Measurements from ENCODE around the gene C12orf57.

Gene C12orf57

GRCh38 chr12:6927379-6928021, 16.3 kb upstream of the C12orf57 start, which contains the start of gene ATN1:
Gene ATN1 (plus strand): TSS chr12:6927959. CDS start chr12:6934002, 6,043 bp downstream.
- Mint-ChIP-seq H3K27me3 (ENCODE audit: low read depth) (no peaks in the 10 kb centered on the region), H3K4me1 (ENCODE audit: low read depth) (peaks cover 54% of the 10 kb centered on the region), H3K9me3 (no peaks in the 10 kb centered on the region), H3K4me3 (peak within 1 kb of the TSS; percentile 88), H3K27ac (peak within 1 kb of the TSS; percentile 90), H3K36me3 (ENCODE audit: low read depth) (peaks cover 16% of the 10 kb centered on the region)

GRCh38 chr12:6928022-6928702, 15.7 kb upstream of the C12orf57 start:
- H3K9me3 Mint-ChIP-seq = no peaks in the 10 kb centered on the region
- peaks cover 14% of the 10 kb centered on the region for H3K36me3 Mint-ChIP-seq (ENCODE audit: low read depth)
- H3K4me3 Mint-ChIP-seq = peak overlapping the region; percentile 87
- peak overlapping the region; percentile 72 for H3K27ac Mint-ChIP-seq
- peaks cover 59% of the 10 kb centered on the region for H3K4me1 Mint-ChIP-seq (ENCODE audit: low read depth)
- H3K27me3 Mint-ChIP-seq (ENCODE audit: low read depth) = no peaks in the 10 kb centered on the region

GRCh38 chr12:6928703-6929407, 15.0 kb upstream of the C12orf57 start:
- H3K27ac Mint-ChIP-seq = peak overlapping the region; percentile 72
- H3K36me3 Mint-ChIP-seq (ENCODE audit: low read depth) = peaks cover 17% of the 10 kb centered on the region
- no peaks in the 10 kb centered on the region for H3K9me3 Mint-ChIP-seq
- peak overlapping the region; percentile 87 for H3K4me3 Mint-ChIP-seq
- H3K4me1 Mint-ChIP-seq (ENCODE audit: low read depth) = peaks cover 59% of the 10 kb centered on the region
- no peaks in the 10 kb centered on the region for H3K27me3 Mint-ChIP-seq (ENCODE audit: low read depth)

- no peaks in the 10 kb centered on the region for H3K27me3 Mint-ChIP-seq (ENCODE audit: low read depth)
- peaks cover 20% of the 10 kb centered on the region for H3K36me3 Mint-ChIP-seq (ENCODE audit: low read depth)
- peak overlapping the region; percentile 87 for H3K4me3 Mint-ChIP-seq
- peaks cover 54% of the 10 kb centered on the region for H3K4me1 Mint-ChIP-seq (ENCODE audit: low read depth)
- H3K27ac Mint-ChIP-seq = peak overlapping the region; percentile 72
- H3K9me3 Mint-ChIP-seq = no peaks in the 10 kb centered on the region
Observed at GRCh38 chr12:6929466-6930452, 14.1 kb upstream of the C12orf57 start.

GRCh38 chr12:6932766-6933165, 11.1 kb upstream of the C12orf57 start:
- Mint-ChIP-seq H3K9me3 (no peaks in the 10 kb centered on the region), H3K27ac (peak overlapping the region; percentile 85), H3K4me3 (peak overlapping the region; percentile 45), H3K36me3 (ENCODE audit: low read depth) (peaks cover 31% of the 10 kb centered on the region), H3K4me1 (ENCODE audit: low read depth) (peaks cover 53% of the 10 kb centered on the region), H3K27me3 (ENCODE audit: low read depth) (no peaks in the 10 kb centered on the region)

GRCh38 chr12:6934110-6934509, 9.7 kb upstream of the C12orf57 start:
- peaks cover 36% of the 10 kb centered on the region for H3K36me3 Mint-ChIP-seq (ENCODE audit: low read depth)
- peak overlapping the region; percentile 18 for H3K27ac Mint-ChIP-seq
- no peaks in the 10 kb centered on the region for H3K27me3 Mint-ChIP-seq (ENCODE audit: low read depth)
- peaks cover 52% of the 10 kb centered on the region for H3K4me1 Mint-ChIP-seq (ENCODE audit: low read depth)
- no peak overlapping the region for H3K4me3 Mint-ChIP-seq
- no peaks in the 10 kb centered on the region for H3K9me3 Mint-ChIP-seq

GRCh38 chr12:6935371-6936193, 8.2 kb upstream of the C12orf57 start:
- peaks cover 41% of the 10 kb centered on the region for H3K4me1 Mint-ChIP-seq (ENCODE audit: low read depth)
- H3K36me3 Mint-ChIP-seq (ENCODE audit: low read depth) = peaks cover 37% of the 10 kb centered on the region

GRCh38 chr12:6936194-6936635, 7.6 kb upstream of the C12orf57 start:
- no peaks in the 10 kb centered on the region for H3K27me3 Mint-ChIP-seq (ENCODE audit: low read depth)
- H3K27ac Mint-ChIP-seq = peak overlapping the region; percentile 93
- H3K4me3 Mint-ChIP-seq = peak overlapping the region; percentile 85
- H3K4me1 Mint-ChIP-seq (ENCODE audit: low read depth) = peaks cover 36% of the 10 kb centered on the region
- H3K9me3 Mint-ChIP-seq = no peaks in the 10 kb centered on the region
- peaks cover 37% of the 10 kb centered on the region for H3K36me3 Mint-ChIP-seq (ENCODE audit: low read depth)

More at GRCh38 chr12:6935371-6936193, 8.2 kb upstream of the C12orf57 start:
- Mint-ChIP-seq H3K27me3 (ENCODE audit: low read depth) (no peaks in the 10 kb centered on the region), H3K9me3 (no peaks in the 10 kb centered on the region), H3K27ac (peak overlapping the region; percentile 93), H3K4me3 (peak overlapping the region; percentile 15)

- Mint-ChIP-seq H3K4me1 (ENCODE audit: low read depth) (peaks cover 36% of the 10 kb centered on the region), H3K27me3 (ENCODE audit: low read depth) (no peaks in the 10 kb centered on the region), H3K9me3 (no peaks in the 10 kb centered on the region), H3K27ac (peak overlapping the region; percentile 93), H3K4me3 (peak overlapping the region; percentile 85), H3K36me3 (ENCODE audit: low read depth) (peaks cover 37% of the 10 kb centered on the region)
Observed at GRCh38 chr12:6936636-6937480, 7.0 kb upstream of the C12orf57 start.

- no peaks in the 10 kb centered on the region for H3K9me3 Mint-ChIP-seq
- H3K36me3 Mint-ChIP-seq (ENCODE audit: low read depth) = peaks cover 36% of the 10 kb centered on the region
- H3K4me3 Mint-ChIP-seq = peak overlapping the region; percentile 85
- peaks cover 31% of the 10 kb centered on the region for H3K4me1 Mint-ChIP-seq (ENCODE audit: low read depth)
- no peaks in the 10 kb centered on the region for H3K27me3 Mint-ChIP-seq (ENCODE audit: low read depth)
- peak overlapping the region; percentile 93 for H3K27ac Mint-ChIP-seq
Observed at GRCh38 chr12:6937481-6938352, 6.1 kb upstream of the C12orf57 start.

- no peak overlapping the region for H3K27ac Mint-ChIP-seq
- H3K27me3 Mint-ChIP-seq (ENCODE audit: low read depth) = no peaks in the 10 kb centered on the region
- peaks cover 31% of the 10 kb centered on the region for H3K4me1 Mint-ChIP-seq (ENCODE audit: low read depth)
- peak overlapping the region; percentile 85 for H3K4me3 Mint-ChIP-seq
- H3K36me3 Mint-ChIP-seq (ENCODE audit: low read depth) = peaks cover 32% of the 10 kb centered on the region
- H3K9me3 Mint-ChIP-seq = no peaks in the 10 kb centered on the region
Observed at GRCh38 chr12:6938353-6939190, 5.2 kb upstream of the C12orf57 start.

Data from T-helper 1 cell treated with Interleukin-12 subunit alpha and Interleukin-12 subunit beta and Interleukin-4 antibody, amounts not matched to agents 30 μg/mL and 1 μg/mL, for 36 hours (primary cell).